Hepatocyte (in vitro differentiated cells): ENCODE measurements around the gene B3GAT3.

Experiments
- CTCF ChIP-seq: fragments of 200-600 bp; sonication (generic); IDR thresholded peaks from 2 replicates; pipeline ENCODE4 v1.5.1; 2016; ENCODE audit warnings: antibody characterized with exemption, mild to moderate bottlenecking; ENCODE audit not compliant: poor library complexity
- EZH2 ChIP-seq: fragments of 200-600 bp; sonication (generic); IDR thresholded peaks from 2 replicates; pipeline ENCODE4 v1.6.1; 2016; ENCODE audit warnings: antibody characterized with exemption, mild to moderate bottlenecking, borderline replicate concordance
- EZH2phosphoT487 ChIP-seq: fragments of 200-600 bp; sonication (generic); IDR thresholded peaks from one replicate; pipeline ENCODE4 v1.6.1; 2018; ENCODE audit warnings: antibody characterized with exemption, mild to moderate bottlenecking, low read depth, moderate library complexity; ENCODE audit not compliant: unreplicated experiment, severe bottlenecking

DNA sequence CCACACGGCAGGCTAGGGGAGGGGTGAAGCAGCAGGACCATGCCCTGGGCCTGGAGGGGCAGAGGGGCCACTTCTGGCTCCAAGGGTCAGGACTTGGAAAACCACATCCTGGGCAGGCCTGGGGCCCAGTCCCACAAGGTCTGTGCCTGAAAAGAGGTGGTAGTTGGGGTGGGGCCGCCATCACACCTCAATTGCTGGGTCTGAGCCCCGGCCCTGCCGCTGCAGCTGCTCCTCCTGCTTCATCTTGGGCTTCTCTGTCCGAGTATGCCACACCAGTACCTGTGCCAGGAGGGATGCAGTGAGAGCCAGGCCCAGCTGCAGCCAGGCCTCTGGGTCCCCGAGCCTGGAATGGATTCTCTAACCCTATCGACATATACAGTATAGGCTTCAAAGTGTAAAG, 6.3 kb downstream of the B3GAT3 start:
- no peak for TF ChIP-seq CTCF
- no peak for TF ChIP-seq EZH2
- TF ChIP-seq EZH2phosphoT487, result no peak
